H9 (cell line): ENCODE measurements around the gene CCR7. TPM values are rescaled to one million over a fixed set of nuclear protein-coding genes. Genes with fewer than 3 reads are reported as not detected.

Source experiments
- DNase-seq: peaks from one replicate; pipeline ENCODE4 v3.0.0-alpha.2; 2017
- H2AFZ ChIP-seq: one replicate; pipeline ENCODE4 v1.6.1; 2013; ENCODE audit warnings: mild to moderate bottlenecking, low read length, control low read depth, moderate library complexity
- H2AK5ac ChIP-seq: 2 replicates; pipeline ENCODE4 v1.6.1; 2013; ENCODE audit warnings: low read length, control low read depth, mixed read lengths; ENCODE audit not compliant: insufficient read length
- H2BK120ac ChIP-seq: one replicate; pipeline ENCODE4 v1.6.1; 2013; ENCODE audit warnings: low read depth, mild to moderate bottlenecking, low read length, control low read depth, inconsistent platforms; ENCODE audit not compliant: poor library complexity, severe bottlenecking
- H2BK12ac ChIP-seq: 2 replicates; pipeline ENCODE4 v1.6.1; 2013; ENCODE audit warnings: low read length, control low read depth, mixed read lengths, low read depth; ENCODE audit not compliant: insufficient read length
- H2BK15ac ChIP-seq: 2 replicates; pipeline ENCODE4 v1.6.1; 2013; ENCODE audit warnings: low read depth, low read length, control low read depth
- H2BK20ac ChIP-seq: one replicate; pipeline ENCODE4 v1.6.1; 2013; ENCODE audit warnings: low read depth, mild to moderate bottlenecking, low read length, control low read depth, inconsistent platforms; ENCODE audit not compliant: poor library complexity, severe bottlenecking
- H2BK5ac ChIP-seq: 2 replicates; pipeline ENCODE4 v1.6.1; 2013; ENCODE audit warnings: low read length, control low read depth, mixed read lengths; ENCODE audit not compliant: insufficient read length
- H3K14ac ChIP-seq: 2 replicates; pipeline ENCODE4 v1.6.1; 2013; ENCODE audit warnings: low read length, control low read depth; ENCODE audit not compliant: insufficient read depth
- H3K18ac ChIP-seq: 2 replicates; pipeline ENCODE4 v1.6.1; 2013; ENCODE audit warnings: low read depth, mild to moderate bottlenecking, mixed read lengths, low read length, control low read depth; ENCODE audit not compliant: insufficient read length
- H3K23ac ChIP-seq: 2 replicates; pipeline ENCODE4 v1.6.1; 2013; ENCODE audit warnings: low read length, control low read depth, mixed read lengths, low read depth; ENCODE audit not compliant: insufficient read length
- H3K23me2 ChIP-seq: 2 replicates; pipeline ENCODE4 v1.6.1; 2013; ENCODE audit warnings: low read depth, mild to moderate bottlenecking, mixed read lengths, low read length, control low read depth; ENCODE audit not compliant: insufficient read length, poor library complexity, severe bottlenecking
- H3K27ac ChIP-seq: 2 replicates; pipeline ENCODE4 v1.5.1; 2013; ENCODE audit warnings: low read length, control low read depth, mixed read lengths, low read depth; ENCODE audit not compliant: insufficient read length
- H3K27me3 ChIP-seq: 2 replicates; pipeline ENCODE4 v1.6.1; 2013; ENCODE audit warnings: low read length, control low read depth, inconsistent platforms; ENCODE audit not compliant: insufficient read depth
- H3K4ac ChIP-seq: 2 replicates; pipeline ENCODE4 v1.6.1; 2013; ENCODE audit warnings: low read depth, mild to moderate bottlenecking, control low read depth, inconsistent platforms, low read length, moderate library complexity
- H3K4me1 ChIP-seq: 2 replicates; pipeline ENCODE4 v1.6.1; 2013; ENCODE audit warnings: low read length, control low read depth, inconsistent platforms; ENCODE audit not compliant: insufficient read depth
- H3K4me2 ChIP-seq: 2 replicates; pipeline ENCODE4 v1.6.1; 2013; ENCODE audit warnings: low read length, control low read depth, mixed read lengths; ENCODE audit not compliant: insufficient read length, insufficient read depth
- H3K56ac ChIP-seq: 2 replicates; pipeline ENCODE4 v1.6.1; 2013; ENCODE audit warnings: low read depth, mild to moderate bottlenecking, mixed read lengths, low read length, control low read depth; ENCODE audit not compliant: insufficient read length
- H3K79me1 ChIP-seq: 2 replicates; pipeline ENCODE4 v1.6.1; 2013; ENCODE audit warnings: low read depth, mild to moderate bottlenecking, moderate library complexity, low read length, control low read depth, inconsistent platforms; ENCODE audit not compliant: insufficient read depth, poor library complexity, severe bottlenecking
- H3K79me2 ChIP-seq: 2 replicates; pipeline ENCODE4 v1.6.1; 2013; ENCODE audit warnings: low read length, control low read depth, inconsistent platforms; ENCODE audit not compliant: insufficient read depth
- H3K9ac ChIP-seq: 2 replicates; pipeline ENCODE4 v1.6.1; 2013; ENCODE audit warnings: low read length, control low read depth, mixed read lengths; ENCODE audit not compliant: insufficient read length; ENCODE audit errors: extremely low read depth
- H3K9me3 ChIP-seq: one replicate; pipeline ENCODE4 v1.6.1; 2013; ENCODE audit warnings: low read depth, low read length, inconsistent platforms; ENCODE audit not compliant: control insufficient read depth
- H3T11ph ChIP-seq: one replicate; pipeline ENCODE4 v1.6.1; 2013; ENCODE audit warnings: mild to moderate bottlenecking, low read length, control low read depth, inconsistent platforms
- H4K20me1 ChIP-seq: one replicate; pipeline ENCODE4 v1.6.1; 2013; ENCODE audit not compliant: control insufficient read depth, insufficient read length, insufficient read depth
- H4K5ac ChIP-seq: 2 replicates; pipeline ENCODE4 v1.6.1; 2013; ENCODE audit warnings: low read depth, mild to moderate bottlenecking, mixed read lengths, low read length, control low read depth; ENCODE audit not compliant: insufficient read length
- H4K8ac ChIP-seq: replicated peaks from 2 replicates; pipeline ENCODE4 v1.6.1; 2013; ENCODE audit warnings: low read length, control low read depth, mixed read lengths, low read depth; ENCODE audit not compliant: insufficient read length
- H4K91ac ChIP-seq: 2 replicates; pipeline ENCODE4 v1.6.1; 2013; ENCODE audit warnings: low read depth, mild to moderate bottlenecking, moderate library complexity, mixed read lengths, low read length, control low read depth; ENCODE audit not compliant: insufficient read length
- H3K27ac Mint-ChIP-seq, 3 experiments: 2 replicates in 2 of 3; 3 replicates in 1 of 3; pipeline ENCODE4 v1.8.0; 2020 to 2021; ENCODE audit warnings: mixed read lengths in 3 of 3, mild to moderate bottlenecking in 1 of 3, moderate library complexity in 1 of 3
- H3K27me3 Mint-ChIP-seq: 2 replicates; pipeline ENCODE4 v1.8.0; 2021; ENCODE audit warnings: low read depth, mild to moderate bottlenecking, moderate library complexity, mixed read lengths
- H3K36me3 Mint-ChIP-seq, 3 experiments: 2 replicates in 2 of 3; 3 replicates in 1 of 3; pipeline ENCODE4 v1.8.0; 2020 to 2021; ENCODE audit warnings: low read depth in 3 of 3, mixed read lengths in 3 of 3; ENCODE audit not compliant: insufficient read depth in 1 of 3
- H3K4me1 Mint-ChIP-seq, 2 experiments: 2 replicates each; pipeline ENCODE4 v1.8.0; 2020; ENCODE audit warnings: mixed read lengths in 2 of 2
- H3K4me3 Mint-ChIP-seq, 2 experiments: 2 replicates in 1 of 2; 3 replicates in 1 of 2; pipeline ENCODE4 v1.8.0; 2020 to 2021; ENCODE audit warnings: mild to moderate bottlenecking in 2 of 2, mixed read lengths in 2 of 2, moderate library complexity in 1 of 2
- H3K9me3 Mint-ChIP-seq, 2 experiments: 2 replicates in 1 of 2; 3 replicates in 1 of 2; pipeline ENCODE4 v1.8.0; 2020; ENCODE audit warnings: mild to moderate bottlenecking in 2 of 2, mixed read lengths in 2 of 2, moderate library complexity in 1 of 2
- CTCF ChIP-seq: fragments of 200-600 bp; sonication (generic); conservative IDR thresholded peaks from 3 replicates; pipeline ENCODE4 v1.8.0; 2021; ENCODE audit warnings: antibody characterized with exemption, mild to moderate bottlenecking
- WGBS: extraction: QIAGEN DNeasy Blood & Tissue Kit; methylation state at CpG from one replicate; pipeline ENCODE4 v1.1.7; 2013; ENCODE audit warnings: missing lambda C conversion rate, low lambda C conversion rate, mixed read lengths; ENCODE audit not compliant: insufficient read length; ENCODE audit errors: extremely low coverage; 5-methylcytosine and 5-hydroxymethylcytosine counted together
- total RNA-seq: library from RNA; stranded (reverse); gene quantifications from 2 replicates; pipeline ENCODE4 v1.2.1, GENCODE V29; 2021

CCR7 gene
- total RNA-seq, 1 experiment from 2014 or later, result 0.31 TPM

DNA sequence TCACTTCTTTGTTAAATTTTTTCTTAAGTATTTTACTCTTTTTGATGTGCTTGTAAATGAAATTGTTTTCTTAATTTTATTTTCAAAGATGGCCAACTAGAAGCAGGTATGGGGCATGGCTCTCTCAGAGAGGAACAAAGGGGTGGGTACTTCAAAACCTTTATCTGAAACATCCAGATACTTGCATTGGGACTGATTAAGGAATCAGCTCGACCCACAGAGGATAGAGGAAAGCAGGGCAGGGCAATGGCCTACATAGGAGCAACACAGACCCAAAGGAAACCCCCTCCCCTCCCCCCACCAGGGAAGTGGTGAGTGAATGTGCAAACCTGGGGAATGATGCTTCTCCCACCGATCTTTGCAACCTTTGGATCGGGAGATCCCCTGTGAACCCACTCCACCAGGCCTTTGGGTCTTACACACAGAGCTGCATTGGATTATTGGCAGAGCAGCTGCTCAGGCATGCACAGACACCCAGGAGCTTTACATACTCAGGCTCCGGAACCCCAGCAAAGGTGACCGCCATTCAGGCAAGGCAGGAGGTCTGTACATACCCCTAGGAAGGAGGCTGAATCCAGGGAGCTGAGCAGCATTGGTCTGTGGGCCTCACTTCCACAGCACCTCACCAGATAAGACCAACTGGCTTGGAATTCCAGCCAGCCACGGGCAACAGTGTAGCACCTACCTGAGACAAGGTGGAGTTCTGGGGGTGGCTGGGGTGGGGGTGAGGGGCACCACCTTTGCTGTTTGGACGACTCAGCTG, 3.0 kb upstream of the CCR7 start:
- H3K9me3 Mint-ChIP-seq, result peaks cover 12 to 13% of the 10 kb centered on the region in 2 experiments; a peak in 3 of 5 replicates
- H3K27me3 Mint-ChIP-seq, result peaks cover 32% of the 10 kb centered on the region
- no peak for TF ChIP-seq CTCF
- H3K27me3 ChIP-seq, result no peaks in the 10 kb centered on the region
- H3K79me2 ChIP-seq, result no peaks in the 10 kb centered on the region
- no peak overlapping the region for H2BK5ac ChIP-seq
- H3K14ac ChIP-seq, result no peak overlapping the region
- no peak overlapping the region for H4K5ac ChIP-seq
- H3K23me2 ChIP-seq, result no peaks in the 10 kb centered on the region
- no peak overlapping the region for H4K8ac ChIP-seq
- no peak overlapping the region for H3K27ac Mint-ChIP-seq
- H3K4me3 Mint-ChIP-seq, result no peak overlapping the region
- no peak overlapping the region for H2BK20ac ChIP-seq
- no peak overlapping the region for H2AFZ ChIP-seq
- H2BK15ac ChIP-seq, result no peak overlapping the region
- H3K4me1 ChIP-seq, result no peaks in the 10 kb centered on the region
- H3K4ac ChIP-seq, result no peak overlapping the region
- H3K27ac ChIP-seq, result no peak overlapping the region
- no peak overlapping the region for H3T11ph ChIP-seq
- DNase-seq, result no peak
- H2BK120ac ChIP-seq, result no peak overlapping the region
- WGBS, result no CpG with 5 or more reads among the region's 7 CpGs
- no peak overlapping the region for H2BK12ac ChIP-seq
- no peaks in the 10 kb centered on the region for H4K20me1 ChIP-seq
- no peak overlapping the region for H3K9ac ChIP-seq
- H3K79me1 ChIP-seq, result no peaks in the 10 kb centered on the region
- H4K91ac ChIP-seq, result no peak overlapping the region
- H3K4me2 ChIP-seq, result no peak overlapping the region
- H3K18ac ChIP-seq, result no peak overlapping the region
- no peak overlapping the region for H2AK5ac ChIP-seq
- peaks cover 19 to 23% of the 10 kb centered on the region in 2 experiments for H3K4me1 Mint-ChIP-seq
- no peak overlapping the region for H3K23ac ChIP-seq
- no peak overlapping the region for H3K56ac ChIP-seq
- H3K9me3 ChIP-seq, result no peaks in the 10 kb centered on the region
- H3K36me3 Mint-ChIP-seq, result peaks cover 3 to 5% (median 4%) of the 10 kb centered on the region in 3 experiments; a peak in 5 of 7 replicates
